GM18870 (cell line): ENCODE measurements around the gene COL4A4.

Experiments used
- ATAC-seq: cut with Tn5 transposase; IDR thresholded peaks from one replicate; pipeline ENCODE4 v1.9.1; 2021; ENCODE audit warnings: moderate library complexity; ENCODE audit not compliant: unreplicated experiment

Gene COL4A4

GRCh38 chr2:227163485-227163997, 464 bp downstream of the COL4A4 start:
- peak; percentile 62 for ATAC-seq

- ATAC-seq: no peak
Measured at GRCh38 chr2:227161947-227162346, 2.1 kb downstream of the COL4A4 start.

DNA sequence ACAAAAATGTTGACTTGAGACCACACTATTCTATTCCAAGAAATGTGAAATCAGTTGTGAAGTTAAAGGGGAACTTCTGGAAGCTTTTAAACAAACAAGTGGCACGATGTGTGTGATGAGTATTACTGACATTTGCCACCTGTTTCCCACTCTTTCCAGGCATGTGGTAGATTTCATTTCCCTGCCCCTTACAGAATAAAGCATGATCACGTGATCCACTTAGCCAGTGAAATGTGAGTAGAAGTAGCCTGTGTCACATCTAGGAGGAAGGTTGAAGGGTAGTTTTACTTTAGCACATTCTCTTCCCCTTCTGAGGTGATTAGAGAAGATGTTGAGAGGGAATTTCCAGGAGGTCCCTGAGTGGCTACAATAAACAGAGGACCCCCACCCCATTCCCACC, 3.8 kb downstream of the COL4A4 start:
- no peak for ATAC-seq

GRCh38 chr2:227154986-227155774, 8.8 kb downstream of the COL4A4 start:
- no peak for ATAC-seq

- no peak for ATAC-seq
Measured at GRCh38 chr2:227153758-227154486, 10.1 kb downstream of the COL4A4 start.

DNA sequence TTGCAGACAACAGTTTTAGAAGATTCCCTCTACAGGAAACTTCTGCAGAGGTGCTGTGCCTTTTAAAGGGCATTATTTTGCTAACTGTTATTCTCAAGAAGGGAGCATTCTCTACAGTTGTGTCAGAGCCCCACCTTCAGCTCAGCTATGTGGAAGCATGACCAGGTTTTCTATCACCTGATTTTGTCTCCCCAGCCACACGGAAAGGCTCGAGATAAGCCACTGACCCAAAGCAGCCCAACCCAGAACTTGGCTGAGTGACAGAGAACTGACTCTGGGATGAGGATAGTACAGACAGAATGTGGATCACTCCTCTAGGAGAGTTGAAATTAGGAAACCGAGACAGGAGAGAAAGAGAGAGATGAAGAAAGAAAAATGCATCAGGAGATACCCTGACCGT, 10.7 kb downstream of the COL4A4 start:
- ATAC-seq: no peak

- ATAC-seq: no peak
Measured at GRCh38 chr2:227152093-227152766, 11.8 kb downstream of the COL4A4 start.

GRCh38 chr2:227150222-227150936, 13.6 kb downstream of the COL4A4 start:
- no peak for ATAC-seq

DNA sequence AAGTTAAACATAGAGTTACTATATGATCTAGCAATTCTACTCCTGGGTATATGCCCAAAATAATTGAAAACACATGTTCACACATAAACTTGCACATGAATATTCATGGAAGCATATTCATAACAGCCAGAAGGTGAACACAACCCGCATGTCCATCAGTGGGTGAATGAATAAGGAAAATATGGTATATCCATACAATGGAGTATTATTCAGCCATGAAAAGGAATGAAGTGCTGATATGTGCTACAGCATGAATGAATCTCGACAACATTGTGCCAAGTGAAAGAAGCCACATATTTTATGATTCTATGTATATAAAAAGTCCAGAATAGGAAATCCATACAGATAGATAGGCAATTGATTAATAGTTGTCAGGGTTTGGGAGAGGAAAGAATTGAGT, 15.9 kb downstream of the COL4A4 start:
- no peak for ATAC-seq

- no peak for ATAC-seq
Measured at GRCh38 chr2:227147023-227147422, 17.0 kb downstream of the COL4A4 start.

DNA sequence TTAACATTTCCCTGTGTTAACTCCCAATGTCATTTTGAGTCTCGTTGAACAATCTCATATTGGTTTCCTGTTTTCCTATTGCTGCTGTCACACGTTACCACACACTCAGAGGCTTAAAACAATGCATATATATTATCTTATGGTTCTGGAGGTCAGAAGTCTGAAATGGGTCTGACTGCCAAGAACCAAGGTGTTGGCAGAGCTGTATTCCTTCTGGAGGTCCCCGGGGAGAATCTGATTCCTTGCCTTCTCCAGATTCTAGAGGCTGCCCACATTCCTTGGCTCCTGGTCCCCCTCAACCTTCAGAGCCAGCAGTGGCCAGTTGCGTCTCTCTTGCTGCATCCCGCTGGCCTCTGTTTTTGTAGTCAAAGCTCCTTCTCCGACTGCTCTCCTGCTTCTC, 17.5 kb downstream of the COL4A4 start:
- ATAC-seq: no peak

DNA sequence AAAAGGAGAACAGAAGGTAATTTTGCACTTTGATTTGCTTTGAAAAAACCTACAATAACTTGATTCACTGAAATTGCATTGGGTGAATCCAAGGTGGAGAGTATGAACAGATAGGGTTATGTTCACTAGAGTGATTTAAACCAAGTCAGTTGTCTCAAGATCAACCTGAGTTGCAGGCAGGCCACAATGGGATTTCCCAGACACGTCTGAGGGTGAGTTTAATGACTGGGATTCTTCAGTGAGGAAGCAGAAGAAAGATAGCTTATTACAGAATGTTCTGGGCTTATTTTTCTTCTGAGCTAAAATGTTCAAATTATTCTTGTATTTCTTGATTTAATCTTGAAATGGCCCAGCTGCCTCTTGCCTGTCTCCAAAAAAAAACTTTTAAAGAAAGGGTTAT, 20.1 kb downstream of the COL4A4 start:
- no peak for ATAC-seq

DNA sequence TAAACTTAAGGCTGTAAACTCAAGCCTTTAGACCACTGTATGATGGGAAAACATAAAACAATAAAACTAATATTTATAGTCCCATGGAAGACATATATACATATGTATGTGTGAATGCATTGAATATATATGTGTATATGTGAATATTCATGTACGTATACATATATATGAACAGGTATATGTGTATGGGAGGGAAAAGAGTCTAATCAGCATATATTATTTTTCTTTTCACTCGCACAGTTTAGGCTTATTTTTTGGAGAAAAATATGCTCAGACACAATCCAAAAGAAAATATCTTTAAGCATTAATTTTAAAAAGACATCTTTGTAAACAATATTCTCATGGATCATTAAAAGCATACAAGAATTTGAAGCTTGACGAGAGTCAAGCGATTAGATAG, 22.7 kb downstream of the COL4A4 start:
- ATAC-seq: no peak

GRCh38 chr2:227134591-227134990, 29.4 kb downstream of the COL4A4 start:
- ATAC-seq: no peak

DNA sequence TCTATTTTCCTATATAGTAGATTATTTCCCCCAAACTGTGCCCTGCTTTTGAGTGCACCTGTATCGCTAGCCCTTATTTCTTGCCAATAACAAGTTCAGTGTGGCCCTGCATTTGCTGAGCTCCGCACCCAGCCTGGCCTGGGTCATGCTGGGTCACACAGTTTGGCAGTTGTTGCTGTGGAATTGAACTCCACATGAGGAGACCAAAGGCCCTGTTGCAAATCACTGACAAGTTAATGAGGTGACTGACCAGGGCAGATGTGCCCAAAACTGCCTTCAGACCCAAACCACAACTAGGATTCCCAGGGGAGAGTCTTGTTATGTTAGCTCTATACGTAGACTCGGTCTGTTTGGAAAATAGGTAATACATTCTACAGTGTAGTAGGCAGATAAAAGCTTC, 31.0 kb downstream of the COL4A4 start:
- ATAC-seq: no peak

- ATAC-seq: no peak
Measured at GRCh38 chr2:227130636-227131035, 33.4 kb downstream of the COL4A4 start.

DNA sequence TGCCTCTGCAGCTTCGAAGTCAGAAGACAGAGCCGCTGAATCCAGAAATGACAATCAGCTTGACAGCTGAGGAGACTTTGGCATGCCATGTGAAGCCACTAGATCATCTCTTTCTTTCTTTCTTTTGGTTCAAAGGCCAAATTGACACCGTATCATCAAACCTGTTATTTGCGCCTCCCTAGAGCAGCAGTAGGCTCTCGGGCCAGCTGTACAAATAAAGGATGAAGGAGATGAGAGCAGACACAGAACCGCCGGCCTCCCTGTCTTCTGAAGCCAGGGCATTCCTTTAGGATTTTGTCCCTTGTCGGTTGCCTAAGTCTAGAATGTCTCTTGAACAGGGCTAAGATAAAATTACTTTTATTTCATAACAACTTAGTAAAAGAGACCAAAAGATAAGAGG, 36.8 kb downstream of the COL4A4 start:
- ATAC-seq: no peak

DNA sequence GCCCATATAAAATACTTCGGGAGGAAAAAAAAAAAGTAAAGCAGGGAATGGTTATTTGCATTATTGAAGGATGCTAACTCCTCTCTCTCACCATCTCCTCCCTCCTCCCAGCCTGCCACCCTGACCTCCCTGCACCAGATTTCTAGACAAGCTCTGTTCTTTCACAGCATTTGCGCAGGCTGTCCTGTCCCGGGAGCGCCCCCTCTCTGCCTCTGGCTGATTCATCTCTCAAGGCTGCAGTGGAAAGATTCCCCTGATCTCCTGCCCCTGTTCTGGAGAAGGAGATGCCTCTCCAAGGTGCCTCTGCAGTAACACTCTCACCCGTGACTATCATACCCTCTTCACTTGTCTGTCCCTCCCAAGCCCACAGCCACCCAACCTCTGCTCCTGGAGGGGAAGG, 38.5 kb downstream of the COL4A4 start:
- no peak for ATAC-seq

- ATAC-seq: no peak
Measured at GRCh38 chr2:227124811-227125210, 39.2 kb downstream of the COL4A4 start.

GRCh38 chr2:227123697-227124096, 40.3 kb downstream of the COL4A4 start:
- ATAC-seq: no peak

- no peak for ATAC-seq
Measured at GRCh38 chr2:227118353-227118752, 45.7 kb downstream of the COL4A4 start.
